Neural progenitor cell (in vitro differentiated cells): ENCODE data around the gene TENM3. TPM values are rescaled to one million over a fixed set of nuclear protein-coding genes. Genes with fewer than 3 reads are reported as not detected.

Source experiments
- DNase-seq: peaks from one replicate; pipeline ENCODE4 v3.0.0-alpha.2; 2016; ENCODE audit warnings: low spot score
- H2AFZ ChIP-seq: fragments of 200-600 bp; sonication (generic); replicated peaks from 2 replicates; pipeline ENCODE4 v1.6.1; 2016; ENCODE audit warnings: antibody characterized with exemption
- H3F3A ChIP-seq: fragments of 200-600 bp; sonication (generic); 2 replicates; pipeline ENCODE4 v1.6.1; 2016; ENCODE audit warnings: antibody characterized with exemption, low read depth
- H3K27ac ChIP-seq: fragments of 200-600 bp; sonication (generic); 2 replicates; pipeline ENCODE4 v1.5.1; 2016; ENCODE audit warnings: mild to moderate bottlenecking
- H3K27me3 ChIP-seq: fragments of 200-600 bp; sonication (generic); 2 replicates; pipeline ENCODE4 v1.6.1; 2016; ENCODE audit warnings: mild to moderate bottlenecking, moderate library complexity
- H3K36me3 ChIP-seq: fragments of 200-600 bp; sonication (generic); 2 replicates; pipeline ENCODE4 v1.5.1; 2016
- H3K4me1 ChIP-seq: fragments of 200-600 bp; sonication (generic); 2 replicates; pipeline ENCODE4 v1.6.1; 2016; ENCODE audit warnings: mixed run types
- H3K4me2 ChIP-seq: fragments of 200-600 bp; sonication (generic); 2 replicates; pipeline ENCODE4 v1.6.1; 2016
- H3K4me3 ChIP-seq: fragments of 200-600 bp; sonication (generic); 2 replicates; pipeline ENCODE4 v1.5.1; 2016
- H3K79me2 ChIP-seq: fragments of 200-600 bp; sonication (generic); 2 replicates; pipeline ENCODE4 v1.6.1; 2016; ENCODE audit warnings: low read depth
- H3K9ac ChIP-seq: fragments of 200-600 bp; sonication (generic); 2 replicates; pipeline ENCODE4 v1.6.1; 2016
- H3K9me3 ChIP-seq: fragments of 200-600 bp; sonication (generic); 2 replicates; pipeline ENCODE4 v1.5.1; 2016; ENCODE audit warnings: low read depth
- H4K20me1 ChIP-seq: fragments of 200-600 bp; sonication (generic); 2 replicates; pipeline ENCODE4 v1.6.1; 2016; ENCODE audit warnings: low read depth
- H3K27ac Mint-ChIP-seq: 3 replicates; pipeline ENCODE4 v1.8.0; 2021; ENCODE audit warnings: mixed read lengths
- H3K27me3 Mint-ChIP-seq: 2 replicates; pipeline ENCODE4 v1.8.0; 2022; ENCODE audit warnings: low read depth, mild to moderate bottlenecking, inconsistent platforms, moderate library complexity, mixed read lengths; ENCODE audit not compliant: insufficient read depth
- H3K36me3 Mint-ChIP-seq: 3 replicates; pipeline ENCODE4 v1.8.0; 2021; ENCODE audit warnings: mixed read lengths
- H3K4me1 Mint-ChIP-seq: 3 replicates; pipeline ENCODE4 v1.8.0; 2021; ENCODE audit warnings: mixed read lengths
- H3K4me3 Mint-ChIP-seq: 3 replicates; pipeline ENCODE4 v1.8.0; 2021; ENCODE audit warnings: mild to moderate bottlenecking, moderate library complexity, mixed read lengths
- H3K9me3 Mint-ChIP-seq: 3 replicates; pipeline ENCODE4 v1.8.0; 2020; ENCODE audit warnings: mixed read lengths
- EZH2 ChIP-seq: fragments of 200-600 bp; sonication (generic); IDR thresholded peaks from 2 replicates; pipeline ENCODE4 v1.6.1; 2017; ENCODE audit warnings: antibody characterized with exemption, mild to moderate bottlenecking, moderate library complexity
- EZH2phosphoT487 ChIP-seq: fragments of 200-600 bp; sonication (generic); IDR thresholded peaks from 2 replicates; pipeline ENCODE4 v1.6.1; 2017; ENCODE audit warnings: antibody characterized with exemption
- total RNA-seq: library from RNA; depleted of rRNA; stranded (reverse); fragments of >200 nt; gene quantifications from 2 replicates; pipeline ENCODE4 v1.2.3, GENCODE V29; 2015; ENCODE audit warnings: low replicate concordance
- TF ChIP-seq, protein P1 (sequence below): fragments of 200-600 bp; sonication (generic); IDR thresholded peaks from 2 replicates; pipeline ENCODE4 v1.5.1; 2017; ENCODE audit warnings: antibody characterized with exemption, mild to moderate bottlenecking

Gene TENM3
- total RNA-seq, 1 donor from 2014 or later: 78.7 TPM

DNA sequence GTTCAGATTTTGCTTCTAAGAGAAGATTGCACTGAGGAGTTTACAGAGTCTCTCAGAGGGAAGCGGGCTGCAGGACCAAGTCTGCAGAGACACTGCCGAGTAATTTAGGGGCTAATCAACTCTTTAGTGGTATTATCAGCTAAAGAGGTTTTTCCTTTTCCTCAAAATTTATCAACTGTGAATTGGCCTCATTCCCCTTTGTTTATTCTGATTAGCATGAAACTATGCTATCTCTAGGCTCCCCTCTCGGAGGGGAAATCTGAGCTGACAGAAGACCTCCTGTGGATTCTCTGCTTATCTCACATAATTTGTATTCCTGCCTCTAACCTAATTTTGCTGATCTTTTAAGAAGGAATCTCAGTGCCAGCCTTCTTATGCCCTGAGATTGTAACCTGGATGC lies 473.0 kb downstream of the TENM3 start:
- no peaks in the 10 kb centered on the region for H3K27me3 ChIP-seq
- H3K9me3 Mint-ChIP-seq: no peaks in the 10 kb centered on the region
- H3K4me2 ChIP-seq: no peak overlapping the region
- peaks cover 6% of the 10 kb centered on the region for H4K20me1 ChIP-seq
- peaks cover 40% of the 10 kb centered on the region for H3K36me3 Mint-ChIP-seq
- peaks cover 16% of the 10 kb centered on the region for H3K4me1 Mint-ChIP-seq
- H3K4me3 ChIP-seq: no peak overlapping the region
- peak; percentile 7 for DNase-seq
- no peak for TF ChIP-seq EZH2
- TF ChIP-seq EZH2phosphoT487: no peak
- TF ChIP-seq, protein P1, sequence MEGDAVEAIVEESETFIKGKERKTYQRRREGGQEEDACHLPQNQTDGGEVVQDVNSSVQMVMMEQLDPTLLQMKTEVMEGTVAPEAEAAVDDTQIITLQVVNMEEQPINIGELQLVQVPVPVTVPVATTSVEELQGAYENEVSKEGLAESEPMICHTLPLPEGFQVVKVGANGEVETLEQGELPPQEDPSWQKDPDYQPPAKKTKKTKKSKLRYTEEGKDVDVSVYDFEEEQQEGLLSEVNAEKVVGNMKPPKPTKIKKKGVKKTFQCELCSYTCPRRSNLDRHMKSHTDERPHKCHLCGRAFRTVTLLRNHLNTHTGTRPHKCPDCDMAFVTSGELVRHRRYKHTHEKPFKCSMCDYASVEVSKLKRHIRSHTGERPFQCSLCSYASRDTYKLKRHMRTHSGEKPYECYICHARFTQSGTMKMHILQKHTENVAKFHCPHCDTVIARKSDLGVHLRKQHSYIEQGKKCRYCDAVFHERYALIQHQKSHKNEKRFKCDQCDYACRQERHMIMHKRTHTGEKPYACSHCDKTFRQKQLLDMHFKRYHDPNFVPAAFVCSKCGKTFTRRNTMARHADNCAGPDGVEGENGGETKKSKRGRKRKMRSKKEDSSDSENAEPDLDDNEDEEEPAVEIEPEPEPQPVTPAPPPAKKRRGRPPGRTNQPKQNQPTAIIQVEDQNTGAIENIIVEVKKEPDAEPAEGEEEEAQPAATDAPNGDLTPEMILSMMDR: no peak
- no peak overlapping the region for H3K9ac ChIP-seq
- no peaks in the 10 kb centered on the region for H3F3A ChIP-seq
- H2AFZ ChIP-seq: no peak overlapping the region
- no peak overlapping the region for H3K4me3 Mint-ChIP-seq
- no peak overlapping the region for H3K27ac Mint-ChIP-seq
- H3K4me1 ChIP-seq: peaks cover 14% of the 10 kb centered on the region
- H3K36me3 ChIP-seq: no peaks in the 10 kb centered on the region
- peak overlapping the region; percentile 44 for H3K27ac ChIP-seq
- no peaks in the 10 kb centered on the region for H3K79me2 ChIP-seq
- no peaks in the 10 kb centered on the region for H3K27me3 Mint-ChIP-seq
- H3K9me3 ChIP-seq: no peaks in the 10 kb centered on the region

DNA sequence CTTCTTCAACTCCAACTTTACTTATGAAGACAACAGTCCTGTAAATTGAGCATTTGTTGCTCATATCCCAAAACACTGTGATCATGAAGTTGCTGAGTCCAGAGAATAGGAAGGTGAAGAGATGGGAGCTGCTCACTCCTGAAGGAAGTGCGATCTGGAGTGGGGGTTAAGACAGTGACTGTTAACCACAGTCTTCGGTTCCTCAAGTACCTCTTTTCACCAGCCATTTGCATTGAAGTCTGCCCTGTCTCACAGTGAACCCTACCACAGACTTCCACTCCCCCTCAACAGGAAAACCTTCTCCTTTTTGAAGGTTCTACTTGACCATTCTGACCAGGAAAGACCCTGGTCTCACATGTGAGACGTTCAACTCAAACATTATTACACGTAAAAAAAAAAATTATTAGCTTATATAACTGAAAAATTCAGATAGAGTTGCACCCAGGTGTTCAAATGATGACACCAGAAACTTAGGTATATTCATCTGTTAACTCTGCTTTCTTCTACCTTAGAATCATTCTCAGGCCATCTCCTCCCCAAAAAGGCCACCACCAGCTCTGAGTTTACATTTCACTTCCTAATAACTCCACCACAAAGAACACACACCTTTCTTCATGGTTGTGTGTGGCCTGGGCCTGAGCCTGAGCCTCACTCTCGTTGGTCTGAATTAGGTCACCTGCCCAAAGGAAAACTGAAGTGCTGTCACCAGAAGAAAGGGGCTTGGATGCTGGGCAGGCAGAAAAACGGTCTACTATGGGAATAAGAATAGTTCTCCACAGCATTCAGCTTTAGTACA lies 474.8 kb downstream of the TENM3 start:
- H3K27me3 Mint-ChIP-seq: no peaks in the 10 kb centered on the region
- no peak overlapping the region for H3K27ac ChIP-seq
- H3K36me3 ChIP-seq: no peaks in the 10 kb centered on the region
- H2AFZ ChIP-seq: no peak overlapping the region
- no peak for DNase-seq
- no peaks in the 10 kb centered on the region for H3K9me3 ChIP-seq
- no peaks in the 10 kb centered on the region for H3F3A ChIP-seq
- no peak overlapping the region for H3K4me2 ChIP-seq
- H3K36me3 Mint-ChIP-seq: peaks cover 46% of the 10 kb centered on the region
- H3K4me3 Mint-ChIP-seq: no peak overlapping the region
- H3K27me3 ChIP-seq: no peaks in the 10 kb centered on the region
- peaks cover 6% of the 10 kb centered on the region for H4K20me1 ChIP-seq
- H3K9ac ChIP-seq: no peak overlapping the region
- H3K4me1 Mint-ChIP-seq: peaks cover 16% of the 10 kb centered on the region
- no peaks in the 10 kb centered on the region for H3K9me3 Mint-ChIP-seq
- H3K4me3 ChIP-seq: no peak overlapping the region
- peaks cover 14% of the 10 kb centered on the region for H3K4me1 ChIP-seq
- H3K79me2 ChIP-seq: no peaks in the 10 kb centered on the region
- H3K27ac Mint-ChIP-seq: no peak overlapping the region
- TF ChIP-seq, protein P1: no peak
- TF ChIP-seq EZH2 (no peak), EZH2phosphoT487 (no peak)

DNA sequence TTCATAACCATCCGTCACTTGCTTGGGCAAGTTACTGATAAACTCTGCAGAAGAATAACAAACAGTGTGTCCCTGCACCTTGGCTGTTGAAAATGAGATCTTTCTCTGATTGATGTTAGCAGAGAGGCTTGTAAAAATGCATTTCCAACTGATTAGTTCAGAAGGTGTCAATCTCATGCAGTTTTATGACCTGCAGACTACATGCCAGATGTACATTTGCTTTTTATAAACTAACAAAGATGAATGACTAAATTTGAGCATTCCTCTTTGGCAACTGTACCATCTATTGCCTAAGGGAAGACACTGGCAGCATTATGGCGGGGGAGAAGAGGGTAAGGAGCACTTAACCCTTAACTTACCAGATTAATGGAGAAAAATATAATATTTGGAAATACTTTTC lies 481.2 kb downstream of the TENM3 start:
- no peak overlapping the region for H3K27ac ChIP-seq
- Mint-ChIP-seq H3K4me1 (no peaks in the 10 kb centered on the region), H3K27ac (no peak overlapping the region), H3K36me3 (peaks cover 24% of the 10 kb centered on the region), H3K9me3 (no peaks in the 10 kb centered on the region), H3K4me3 (no peak overlapping the region), H3K27me3 (no peaks in the 10 kb centered on the region)
- H3K36me3 ChIP-seq: peaks cover 4% of the 10 kb centered on the region
- H3K9me3 ChIP-seq: no peaks in the 10 kb centered on the region
- H3K27me3 ChIP-seq: no peaks in the 10 kb centered on the region
- H2AFZ ChIP-seq: no peak overlapping the region
- no peaks in the 10 kb centered on the region for H4K20me1 ChIP-seq
- TF ChIP-seq EZH2phosphoT487 (no peak), EZH2 (no peak)
- TF ChIP-seq, protein P1: no peak
- no peak overlapping the region for H3K9ac ChIP-seq
- no peaks in the 10 kb centered on the region for H3K79me2 ChIP-seq
- DNase-seq: no peak
- H3K4me1 ChIP-seq: no peaks in the 10 kb centered on the region
- H3K4me2 ChIP-seq: no peak overlapping the region
- H3K4me3 ChIP-seq: no peak overlapping the region
- H3F3A ChIP-seq: no peaks in the 10 kb centered on the region
